Stimulated activated CD8-positive, alpha-beta memory T cell treated with anti-CD3 and anti-CD28 coated beads, Interleukin-2, amount 100 ng/mL, for 1 hour (primary cell): Measurements from ENCODE around the gene SOD2.
"Not testable (repeated sequence)": the region's sequence is repeated elsewhere in the genome, so short reads cannot be mapped to it uniquely, and the experiment has no call there.

Source experiments
- DNase-seq, 2 donors: peaks; one replicate each; pipeline ENCODE4 v3.0.0-alpha.2; 2020; ENCODE audit warnings: low read depth in 2 of 2

The SOD2 gene

DNA sequence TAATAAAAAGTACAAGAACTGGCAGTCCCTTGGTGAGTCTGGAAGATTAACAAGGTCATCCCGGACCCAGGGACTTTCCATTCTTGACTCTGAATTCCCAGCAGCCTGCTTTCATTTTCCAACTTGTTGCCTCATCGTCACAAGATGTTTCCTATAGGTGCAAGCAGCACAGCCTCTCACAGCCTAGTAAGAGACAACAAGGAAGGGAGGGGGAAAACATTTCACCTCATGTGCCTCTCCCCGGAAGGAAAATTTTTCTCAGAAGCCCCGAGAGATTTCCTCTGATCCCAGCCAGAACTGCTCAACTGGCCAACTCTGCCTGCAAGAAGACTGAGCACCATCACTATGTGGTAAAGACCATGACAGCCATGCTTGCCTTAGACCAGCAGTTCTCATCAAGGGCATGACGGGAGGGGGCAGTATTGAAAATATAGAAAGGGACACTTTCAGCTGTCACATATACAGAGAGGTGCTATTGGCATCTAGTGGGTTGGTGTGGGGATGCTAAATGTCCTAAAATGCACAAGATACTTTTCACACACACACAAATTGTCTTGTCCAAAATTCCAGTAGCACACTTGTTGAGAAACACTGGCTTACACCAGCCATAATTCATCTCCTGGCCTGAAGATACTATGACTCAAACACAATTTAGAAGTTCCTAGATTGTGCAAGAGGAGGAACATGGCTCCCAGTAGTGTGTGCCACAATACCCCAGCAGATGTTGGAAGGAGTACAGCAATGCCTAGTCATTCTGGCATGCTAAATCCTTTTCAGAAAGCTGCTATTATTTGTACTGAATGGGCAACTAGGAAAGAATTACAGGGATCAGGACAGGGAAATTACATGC, 23.4 kb upstream of the SOD2 start:
- no peak for DNase-seq

DNA sequence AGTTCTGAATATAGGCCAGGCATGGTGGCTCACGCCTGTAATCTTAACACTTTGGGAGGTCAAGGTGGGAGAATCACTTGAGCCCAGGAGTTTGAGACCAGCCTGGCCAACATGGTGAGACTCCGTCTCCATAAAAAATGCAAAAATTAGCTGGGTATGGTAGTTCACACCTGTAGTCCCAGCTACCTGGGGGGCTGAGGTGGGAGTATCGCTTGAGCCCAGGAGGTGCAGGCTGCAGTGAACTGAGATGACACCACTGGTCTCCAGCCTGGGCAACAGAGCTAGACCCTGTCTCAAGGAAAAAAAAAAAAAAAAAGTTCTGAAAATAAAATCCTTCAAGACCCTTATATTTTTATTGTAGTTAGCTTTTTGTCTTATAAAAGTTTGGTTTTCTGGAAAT, 22.6 kb upstream of the SOD2 start:
- no peak for DNase-seq

DNA sequence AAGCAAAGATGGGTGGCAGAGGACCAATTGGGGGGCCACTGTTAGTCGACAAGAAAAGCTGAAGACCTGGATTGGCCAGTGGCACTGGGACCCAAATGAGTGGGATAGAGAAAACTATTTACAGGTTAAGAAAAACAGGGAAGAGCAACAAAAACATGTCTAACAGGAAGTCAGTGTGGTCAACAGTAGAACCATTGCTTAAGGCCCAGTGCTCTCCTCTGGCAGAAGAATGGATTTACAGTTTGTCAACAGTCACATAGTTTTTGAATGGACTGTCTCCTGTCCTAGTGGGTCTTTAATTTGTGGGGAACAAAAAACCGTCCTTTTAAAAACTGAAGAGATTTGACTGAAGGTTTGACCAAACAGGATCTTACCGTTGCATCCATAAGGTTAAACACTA, 22.1 kb upstream of the SOD2 start:
- no peak for DNase-seq

DNA sequence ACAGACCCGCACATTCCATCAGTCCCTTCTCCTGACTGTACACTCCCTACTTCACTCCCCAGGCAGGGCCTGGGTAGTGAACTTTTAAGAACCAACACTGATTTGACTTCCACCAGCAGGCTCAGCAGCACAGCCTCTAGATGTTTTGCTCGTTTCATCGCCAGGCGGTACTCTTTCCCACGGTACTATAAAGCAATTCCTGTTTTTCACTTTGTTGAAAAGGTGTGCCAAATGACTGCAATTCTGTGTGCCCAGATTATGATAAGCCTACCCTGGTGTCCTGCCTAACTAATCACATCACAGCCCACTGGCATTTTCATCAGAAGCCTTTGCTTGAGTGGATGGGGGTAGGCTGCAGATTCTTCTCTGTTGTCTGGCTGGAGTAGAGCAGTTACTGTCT, 21.4 kb upstream of the SOD2 start:
- no peak for DNase-seq

DNA sequence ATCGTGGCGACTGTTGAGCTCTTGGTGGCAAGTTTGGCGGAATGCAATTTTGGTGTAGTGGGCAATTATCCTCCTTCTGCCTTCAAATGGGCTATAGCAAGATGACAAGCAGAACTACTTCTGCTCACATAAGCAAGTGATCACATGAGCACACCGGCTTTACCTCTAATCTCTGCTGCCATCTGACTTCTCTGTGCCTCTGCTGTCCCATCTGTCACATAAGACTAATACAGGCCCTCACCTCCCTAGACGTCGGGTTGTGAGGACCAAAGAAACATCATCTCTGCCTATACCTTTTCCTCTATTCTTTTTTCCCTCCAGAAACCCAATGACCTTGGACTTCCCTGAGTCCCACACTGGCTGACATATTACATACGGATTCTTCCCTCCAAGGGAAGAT, 20.9 kb upstream of the SOD2 start:
- no peak for DNase-seq

DNA sequence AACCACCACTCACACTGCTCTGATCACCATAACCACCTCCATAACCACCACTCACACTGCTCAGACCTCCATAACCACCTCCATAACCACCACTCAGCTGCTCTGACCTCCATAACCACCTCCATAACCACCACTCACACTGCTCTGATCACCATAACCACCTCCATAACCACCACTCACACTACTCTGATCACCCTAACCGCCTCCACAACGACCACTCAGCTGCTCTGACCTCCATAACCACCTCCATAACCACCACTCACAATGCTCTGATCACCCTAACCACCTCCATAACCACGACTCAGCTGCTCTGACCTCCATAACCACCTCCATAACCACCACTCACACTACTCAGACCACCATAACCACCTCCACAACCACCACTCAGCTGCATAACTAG, 19.3 kb upstream of the SOD2 start:
- not testable (repeated sequence) for DNase-seq

DNA sequence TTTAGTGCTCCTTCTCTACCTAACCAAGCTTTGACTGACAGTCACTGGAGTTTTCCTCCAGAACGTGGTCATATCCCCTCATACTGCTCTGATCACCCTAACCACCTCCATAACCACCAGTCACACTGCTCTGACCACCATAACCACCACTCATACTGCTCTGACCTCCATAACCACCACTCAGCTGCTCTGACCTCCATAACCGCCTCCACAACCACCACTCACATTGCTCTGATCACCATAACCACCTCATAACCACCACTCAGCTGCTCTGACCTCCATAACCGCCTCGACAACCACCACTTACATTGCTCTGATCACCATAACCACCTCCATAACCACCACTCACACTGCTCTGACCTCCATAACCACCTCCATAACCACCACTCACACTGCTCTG, 17.6 kb upstream of the SOD2 start:
- DNase-seq, result not testable (repeated sequence)

DNA sequence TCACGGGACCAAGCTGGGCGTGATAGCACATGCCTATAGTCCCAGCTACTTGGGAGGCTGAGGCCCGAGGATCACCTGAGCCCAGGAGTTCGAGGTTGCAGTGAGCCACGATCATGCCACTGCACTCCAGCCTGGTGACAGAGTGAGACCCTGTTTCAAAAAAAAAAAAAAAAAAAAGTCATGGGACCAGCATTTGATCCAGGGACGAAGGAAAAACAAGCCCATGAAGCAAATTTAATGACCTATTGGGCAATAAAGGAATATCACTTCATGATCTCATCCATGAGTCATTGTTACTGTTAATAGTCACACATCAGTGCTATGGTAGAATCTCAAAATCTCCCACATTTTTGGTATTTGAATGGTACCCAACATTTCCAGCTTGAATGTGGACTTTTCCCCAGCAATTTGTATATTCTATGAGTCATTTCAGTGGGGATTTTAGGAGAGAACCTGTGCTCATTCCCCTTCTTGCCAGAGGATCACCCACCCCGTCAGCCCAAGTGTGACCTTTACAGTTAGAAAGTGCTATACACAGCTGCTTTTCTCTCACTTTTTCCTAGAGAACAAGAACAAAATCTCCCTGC, 8.5 kb upstream of the SOD2 start:
- DNase-seq, result no peak

DNA sequence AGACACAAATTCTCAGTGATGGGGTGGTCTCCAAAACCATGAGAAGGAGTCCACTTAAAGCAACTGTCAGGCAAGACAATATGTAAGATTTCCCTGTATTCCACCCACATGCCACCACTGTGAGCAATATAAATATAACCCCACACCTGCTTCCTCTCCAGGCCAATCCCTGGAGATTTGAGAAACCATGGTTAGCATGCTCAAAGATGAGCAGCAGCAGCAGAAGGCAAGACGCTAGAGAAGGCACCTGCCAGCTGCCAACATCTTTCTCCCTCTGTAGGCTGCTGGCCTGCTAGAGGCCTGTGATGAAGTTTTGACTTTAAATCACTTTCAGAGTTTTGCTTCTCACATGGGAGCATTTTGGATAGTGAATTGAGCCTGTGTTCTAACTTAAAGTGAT, 7.9 kb upstream of the SOD2 start:
- DNase-seq, result no peak

DNA sequence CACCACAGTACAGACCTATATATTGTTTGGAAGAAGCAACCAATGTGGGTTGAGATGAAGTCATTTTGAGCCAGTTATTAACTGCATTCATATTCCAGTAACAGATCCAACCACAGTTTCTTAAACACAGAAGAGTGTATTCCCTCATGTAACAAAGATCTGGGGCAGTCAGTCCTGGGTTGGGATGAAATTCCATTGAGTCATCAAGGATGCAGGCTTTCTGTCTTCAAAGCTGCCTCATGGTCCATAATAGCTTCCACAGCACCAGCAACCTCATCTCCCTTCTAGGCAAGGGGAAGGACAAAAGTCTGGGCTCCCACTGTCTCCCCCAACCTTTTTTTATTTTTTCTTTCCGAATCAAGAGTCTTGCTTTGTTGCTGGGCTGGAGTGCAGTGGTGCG, 2.9 kb upstream of the SOD2 start:
- no peak for DNase-seq

DNA sequence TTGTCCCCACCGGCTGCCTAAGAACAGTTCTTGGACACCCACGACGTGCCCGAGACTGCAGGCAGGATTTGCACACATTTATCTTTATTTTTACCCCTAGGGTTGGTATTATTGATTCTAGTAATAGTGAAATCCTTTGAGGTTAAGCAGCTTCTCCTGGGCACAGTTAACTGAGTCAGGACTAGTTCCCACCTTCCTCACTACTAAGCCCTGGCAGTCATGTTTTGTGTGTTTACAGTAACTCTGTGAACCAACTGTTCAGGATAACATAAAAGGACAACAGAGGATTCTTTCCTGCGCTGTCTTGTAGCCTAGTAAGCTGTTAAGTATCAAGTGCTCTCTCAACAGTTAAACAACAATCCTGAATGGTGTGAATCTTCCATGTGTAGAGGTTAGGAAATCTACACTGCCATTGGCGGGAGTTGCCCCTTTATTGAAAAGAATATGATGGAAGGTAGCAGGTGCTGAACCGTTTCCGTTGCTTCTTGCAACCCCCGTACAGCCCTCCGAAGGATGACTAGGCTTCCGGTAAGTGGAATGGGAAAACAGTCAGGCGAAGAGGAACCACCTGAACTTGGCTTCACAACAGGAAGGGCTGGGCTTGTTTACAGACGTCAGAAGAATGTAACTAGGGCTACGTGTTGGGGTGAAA, 979 bp upstream of the SOD2 start:
- no peak for DNase-seq

DNA sequence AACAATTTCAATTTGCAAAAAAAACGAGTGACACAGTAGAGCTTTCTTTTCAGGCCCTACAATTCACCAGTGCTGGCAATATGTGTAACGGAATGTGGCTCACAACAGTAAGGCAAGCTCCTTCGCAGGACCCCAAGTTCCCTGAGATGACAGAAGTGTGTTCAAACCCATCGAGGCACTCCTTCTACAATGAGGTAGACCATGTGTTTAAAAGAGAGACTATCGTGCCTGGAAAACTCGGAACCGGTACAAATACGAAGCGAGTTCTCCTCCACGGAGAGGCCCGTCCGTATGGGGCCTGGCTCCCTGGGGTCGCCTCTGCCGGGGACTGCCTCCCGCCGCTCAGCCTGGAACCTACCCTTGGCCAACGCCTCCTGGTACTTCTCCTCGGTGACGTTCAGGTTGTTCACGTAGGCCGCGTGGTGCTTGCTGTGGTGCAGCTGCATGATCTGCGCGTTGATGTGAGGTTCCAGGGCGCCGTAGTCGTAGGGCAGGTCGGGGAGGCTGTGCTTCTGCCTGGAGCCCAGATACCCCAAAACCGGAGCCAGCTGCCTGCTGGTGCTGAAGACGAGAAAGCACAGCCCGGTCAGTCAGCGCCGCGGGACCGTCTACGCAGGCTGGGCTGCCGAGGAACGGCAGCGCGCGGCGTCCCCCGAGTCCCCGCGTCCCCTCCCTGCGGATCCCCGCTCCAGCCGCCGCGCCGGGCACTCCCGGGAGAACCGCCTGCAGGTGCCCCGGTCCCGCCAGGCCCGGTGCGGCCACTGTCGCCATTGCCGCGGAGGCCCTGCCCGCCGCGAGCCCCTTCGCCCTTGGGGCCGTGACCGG, 526 bp downstream of the SOD2 start:
- DNase-seq, result peak in 1 of 2 donors; percentile 21

DNA sequence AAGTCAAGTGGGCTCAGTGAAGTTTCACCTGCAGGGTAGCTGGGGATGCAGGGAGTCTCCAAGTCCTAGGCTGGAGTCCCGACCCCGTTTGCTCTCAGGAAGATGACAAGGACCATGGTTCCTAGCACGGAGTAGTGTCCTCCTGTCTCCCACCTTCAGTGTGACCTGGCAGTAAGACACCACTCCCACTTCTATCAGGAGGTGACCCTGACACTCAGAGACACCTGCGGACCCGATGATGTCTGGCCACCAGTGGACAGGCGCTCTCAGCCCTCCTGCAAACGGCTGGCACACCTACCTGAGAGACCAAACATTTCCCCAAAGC, 1.1 kb downstream of the SOD2 start:
- DNase-seq, result no peak

DNA sequence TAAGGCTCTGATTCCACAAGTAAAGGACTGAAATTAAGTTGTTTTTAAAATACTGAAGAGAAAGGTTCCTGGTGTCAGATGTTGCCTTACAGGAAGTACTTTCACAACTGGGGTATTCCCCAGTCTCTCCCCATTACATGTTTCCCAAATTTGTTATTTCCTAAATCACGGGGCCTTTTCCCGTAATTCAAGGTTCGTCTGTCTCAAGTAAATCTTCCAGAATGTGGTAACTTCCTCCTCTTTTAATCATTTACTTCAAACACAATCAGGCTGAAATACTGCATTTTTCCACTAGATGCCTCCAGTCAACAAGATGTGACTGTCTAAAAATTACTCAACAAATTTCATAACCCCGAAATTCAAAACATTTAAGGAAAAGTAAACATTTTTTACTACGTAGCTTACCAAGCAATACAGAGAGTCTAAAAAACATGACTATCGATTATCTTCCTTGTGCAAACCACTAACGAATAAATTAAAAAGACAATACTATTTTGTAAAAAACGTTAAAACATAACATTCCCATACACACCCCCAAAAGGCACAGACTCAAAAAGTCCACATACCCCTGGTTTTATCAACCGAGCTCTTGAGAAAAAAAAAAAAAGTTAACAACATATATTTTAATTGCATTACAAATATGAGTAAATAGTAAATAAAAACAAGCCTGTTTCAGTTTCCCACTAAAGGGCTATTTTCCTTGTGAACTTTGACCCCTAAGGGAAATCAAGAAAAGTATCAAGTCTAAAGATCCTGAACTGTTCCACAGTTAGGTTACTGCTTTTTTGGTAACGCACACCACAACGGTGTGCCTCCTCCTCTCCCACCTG, 1.7 kb downstream of the SOD2 start:
- no peak for DNase-seq

DNA sequence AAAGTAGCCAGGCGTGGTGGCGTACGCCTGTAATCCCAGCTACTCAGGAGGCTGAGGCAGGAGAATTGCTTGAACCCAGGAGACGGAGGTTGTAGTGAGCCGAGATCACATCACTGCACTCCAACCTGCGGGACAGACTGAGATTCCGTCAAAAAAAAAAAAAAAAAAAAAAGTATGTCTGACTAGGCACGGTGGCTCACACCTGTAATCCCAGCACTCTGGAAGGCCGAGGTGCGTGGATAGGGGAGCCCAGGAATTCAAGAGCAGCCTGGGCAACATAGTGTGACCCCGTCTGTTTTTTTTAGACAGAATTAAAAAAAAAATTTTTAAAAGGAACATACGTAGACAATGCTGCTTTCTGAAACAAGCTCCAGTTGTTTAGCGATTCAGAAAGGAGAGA, 2.9 kb downstream of the SOD2 start:
- not testable (repeated sequence) for DNase-seq

DNA sequence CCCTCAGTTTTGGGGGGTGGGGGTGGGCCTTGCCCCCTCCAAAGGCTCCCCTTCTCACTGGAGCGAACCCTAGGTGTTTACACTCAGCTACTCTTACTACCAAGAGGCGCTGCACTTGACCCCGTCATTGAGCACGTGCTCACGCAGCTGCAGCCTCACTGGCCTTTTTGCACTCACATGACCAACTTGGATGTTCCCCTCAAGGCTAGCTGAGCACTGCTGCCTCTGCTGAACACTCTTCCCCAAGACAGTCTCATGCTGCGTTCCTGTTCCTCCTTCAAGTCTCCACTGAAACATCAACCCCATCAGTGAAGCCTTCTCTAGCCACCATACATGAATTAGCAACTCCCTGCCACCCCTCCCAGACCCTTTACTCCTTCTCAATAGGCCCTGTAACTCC, 4.0 kb downstream of the SOD2 start:
- no peak for DNase-seq

DNA sequence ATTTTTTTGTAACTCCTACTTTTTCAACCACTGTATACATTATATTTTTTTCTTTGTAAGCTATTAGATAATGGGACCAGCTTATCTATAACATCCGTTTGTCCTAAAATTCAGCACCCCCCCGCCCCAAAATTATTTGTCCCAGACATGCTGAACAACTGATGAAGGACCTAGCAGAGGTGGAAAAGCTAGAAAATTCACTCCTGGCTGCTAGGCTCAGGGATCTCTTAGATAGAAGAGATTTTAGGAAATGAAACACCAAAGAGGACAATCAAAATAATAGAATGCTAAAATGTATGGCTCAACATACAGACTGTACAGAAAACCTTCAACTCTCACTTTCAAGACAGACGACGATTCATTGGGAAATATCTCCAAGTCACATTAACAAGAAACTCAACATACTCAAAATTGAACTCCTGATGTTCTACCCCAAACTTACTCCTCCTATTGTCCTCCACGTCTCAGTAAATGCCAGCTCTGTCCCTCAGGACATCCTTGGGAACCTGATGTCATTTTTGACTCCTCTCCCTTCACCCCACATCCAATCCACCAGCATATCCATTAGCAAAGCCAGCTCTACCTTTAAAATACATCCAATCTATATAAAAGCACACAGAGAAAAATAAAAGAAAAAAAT, 4.7 kb downstream of the SOD2 start:
- no peak for DNase-seq

DNA sequence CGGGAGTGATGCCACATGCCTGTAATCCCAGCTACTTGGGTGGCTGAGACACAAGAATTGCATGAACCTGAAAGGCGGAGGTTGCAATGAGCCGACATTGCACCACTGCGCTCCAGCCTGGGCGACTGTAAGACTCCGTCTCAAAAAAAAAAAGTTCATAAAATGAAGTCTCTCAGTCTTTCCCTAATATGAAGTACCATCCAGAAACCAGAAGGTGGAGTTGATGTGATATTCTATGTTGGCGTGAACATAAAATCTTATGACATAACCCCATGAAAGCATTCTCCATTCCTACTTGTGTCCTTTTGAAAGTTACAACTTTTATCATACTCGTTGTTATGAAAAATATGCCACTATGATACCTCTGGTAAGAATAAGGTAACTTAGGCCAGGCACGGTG, 5.7 kb downstream of the SOD2 start:
- DNase-seq, result no peak

DNA sequence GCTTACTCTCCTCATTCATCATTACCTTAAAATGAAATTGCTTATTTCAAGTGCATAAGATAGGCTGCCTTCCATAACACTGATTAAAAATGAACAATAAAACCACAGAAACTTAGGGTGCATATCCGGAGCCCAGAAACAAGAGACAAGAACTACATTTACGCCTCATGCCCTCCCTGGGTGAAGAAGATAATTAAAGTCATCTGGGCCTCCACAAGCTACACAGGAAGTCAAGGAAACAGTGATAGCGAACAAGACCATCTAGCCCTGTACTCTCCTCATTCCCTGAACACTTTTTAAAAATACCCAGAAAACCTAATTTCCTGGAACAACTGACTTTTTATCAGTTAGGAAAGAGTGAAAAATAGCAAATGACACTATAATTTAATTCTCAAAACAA, 6.3 kb downstream of the SOD2 start:
- no peak for DNase-seq

DNA sequence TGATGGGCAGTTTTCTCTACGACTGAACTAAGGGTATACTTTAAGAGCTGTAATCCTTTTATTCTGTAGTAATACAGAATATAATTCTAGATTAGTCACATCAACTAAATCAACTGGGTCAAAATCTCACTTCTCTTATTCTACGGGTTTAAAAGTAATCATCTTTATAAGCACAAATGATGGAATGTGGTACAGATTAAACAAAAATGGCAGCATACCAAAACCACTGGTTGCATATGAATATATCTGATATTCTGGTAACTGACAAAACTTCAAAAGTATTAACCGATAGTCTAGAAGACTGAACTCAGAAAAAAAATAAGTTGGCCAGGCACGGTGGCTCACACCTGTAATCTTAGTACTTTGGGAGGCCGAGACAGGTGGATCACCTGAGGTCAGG, 7.0 kb downstream of the SOD2 start:
- no peak for DNase-seq

DNA sequence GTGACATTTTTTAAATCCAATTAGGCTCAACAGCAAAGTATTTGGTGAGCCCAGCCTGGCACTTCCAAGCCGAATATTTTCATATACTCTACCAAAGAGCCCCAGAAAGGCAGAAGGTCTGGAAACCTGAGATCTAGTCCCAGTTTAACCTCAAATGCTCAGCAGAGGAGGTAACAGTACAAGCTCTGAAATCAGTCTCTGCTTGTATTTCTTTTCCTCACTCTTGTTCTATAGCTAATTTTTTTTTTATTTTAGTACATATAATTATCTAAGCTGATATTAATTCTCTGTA, 9.1 kb downstream of the SOD2 start:
- no peak for DNase-seq
